Activated effector memory CD4-positive, alpha-beta T cell treated with anti-CD3 and anti-CD28 coated beads, Interleukin-2, amount 50 U/mL, for 16 hours (primary cell): ENCODE data around the gene ZNF212.
A peak's percentile ranks its signal among the peaks of the same experiment; 100 is the strongest.

Experiments
- DNase-seq: peaks from one replicate; pipeline ENCODE4 v3.0.0-alpha.2; 2020

The ZNF212 gene

DNA sequence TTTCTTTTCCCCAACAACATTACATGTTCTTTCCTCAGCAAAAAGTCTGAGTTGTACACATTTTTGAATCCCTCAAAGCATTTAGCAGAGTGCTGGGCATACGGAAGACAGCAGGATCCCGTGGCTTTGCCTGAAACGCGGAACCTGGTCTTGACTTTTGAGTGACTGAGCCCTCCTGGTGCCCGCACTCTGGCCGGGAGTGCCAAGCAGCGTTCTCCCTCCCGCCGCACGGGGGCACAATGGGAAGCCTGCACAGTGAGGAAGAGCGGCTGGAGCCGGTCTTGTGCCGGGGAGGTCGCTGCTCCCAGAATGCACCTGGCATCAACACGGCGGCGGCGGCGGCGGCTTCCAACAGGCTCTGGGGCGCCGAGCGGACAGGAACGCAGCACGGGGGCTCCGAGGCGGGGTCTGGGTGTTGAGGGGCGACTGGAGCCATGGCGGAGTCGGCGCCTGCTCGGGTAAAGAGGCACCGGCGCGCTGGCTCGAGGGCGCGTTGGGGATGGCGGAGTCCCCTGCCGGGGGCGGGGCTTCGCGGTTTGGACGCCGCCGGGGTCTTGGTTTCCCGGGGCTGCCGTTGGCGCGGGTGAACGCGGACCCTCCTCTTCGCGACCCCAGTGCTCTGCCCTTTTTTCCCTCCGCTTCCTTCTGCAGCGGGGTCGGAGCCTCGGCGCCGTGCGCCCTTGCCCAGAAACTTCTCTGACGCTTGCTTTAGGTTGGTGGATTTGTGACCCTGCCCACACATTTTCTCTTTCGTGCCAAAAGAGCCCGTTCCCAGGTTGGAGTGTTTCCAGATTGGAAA lies at the start of gene ZNF212:
TSS of gene ZNF212 (plus strand) at position 307 of the 799 bp plus-strand sequence. CDS start at position 435, 128 bp downstream.
- DNase-seq = peak; percentile 97

- no peak for DNase-seq
Observed at GRCh38 chr7:149191851-149192250, 47.6 kb upstream of the ZNF212 start.

- no peak for DNase-seq
Observed at GRCh38 chr7:149194799-149195179, 44.7 kb upstream of the ZNF212 start.

DNA sequence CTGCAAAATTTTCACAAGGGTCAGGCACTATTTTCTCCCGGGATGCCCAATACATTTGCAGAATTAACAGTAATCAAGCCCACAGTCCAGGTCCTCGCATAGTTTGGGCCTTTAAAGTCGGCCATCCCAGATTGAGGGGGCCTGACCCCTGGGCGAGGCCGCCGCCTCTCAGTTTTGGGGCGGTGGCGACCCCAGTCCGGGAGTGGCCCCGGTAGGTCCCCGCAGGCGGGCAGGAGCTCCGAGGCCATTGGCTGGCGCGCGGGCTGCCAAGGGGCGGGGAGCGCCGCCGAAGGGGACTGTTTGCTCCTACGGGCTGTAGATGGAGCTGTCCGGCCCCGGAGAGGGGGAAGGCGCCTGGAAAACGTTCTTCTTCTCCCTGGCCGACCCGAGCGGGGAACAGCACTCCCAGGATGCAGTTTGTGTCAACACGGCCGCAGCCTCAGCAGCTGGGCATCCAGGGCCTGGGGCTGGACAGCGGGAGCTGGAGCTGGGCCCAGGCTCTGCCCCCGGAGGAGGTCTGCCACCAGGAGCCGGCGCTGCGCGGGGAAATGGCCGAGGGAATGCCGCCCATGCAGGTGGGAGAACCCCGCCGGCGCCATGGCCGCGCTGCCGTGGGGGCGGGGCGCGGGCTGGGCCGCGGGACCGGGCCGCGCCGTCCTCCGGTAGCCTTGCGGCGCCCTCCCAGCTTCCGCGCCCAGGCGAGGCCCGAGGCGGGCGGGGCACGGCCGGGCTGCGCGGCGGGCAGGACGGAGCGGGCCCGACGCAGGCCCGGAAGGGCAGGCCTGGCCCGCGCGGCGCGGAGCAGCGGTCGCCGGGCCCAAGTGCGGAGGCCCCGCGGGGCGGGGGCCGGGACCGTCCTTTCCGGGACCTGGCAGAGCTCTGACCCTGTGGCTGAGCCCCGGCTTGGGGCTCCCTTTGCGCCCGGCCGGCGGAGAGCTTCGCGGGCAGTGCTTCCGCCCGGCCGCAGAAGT lies 44.0 kb upstream of the ZNF212 start, which contains the start of gene ZNF282:
TSS of gene ZNF282 (plus strand) at position 367 of the 971 bp plus-strand sequence. CDS start at position 411, 44 bp downstream.
- peak; percentile 90 for DNase-seq

- DNase-seq = no peak
Observed at GRCh38 chr7:149196151-149196704, 43.2 kb upstream of the ZNF212 start.

GRCh38 chr7:149196705-149197171 lies 42.7 kb upstream of the ZNF212 start:
- DNase-seq = no peak

GRCh38 chr7:149197675-149198074 lies 41.8 kb upstream of the ZNF212 start:
- DNase-seq = peak; percentile 43

GRCh38 chr7:149198161-149198816 lies 41.2 kb upstream of the ZNF212 start:
- DNase-seq = peak; percentile 57

GRCh38 chr7:149199234-149199995 lies 40.0 kb upstream of the ZNF212 start:
- DNase-seq = peak; percentile 5

GRCh38 chr7:149202831-149203231 lies 36.6 kb upstream of the ZNF212 start:
- no peak for DNase-seq

DNA sequence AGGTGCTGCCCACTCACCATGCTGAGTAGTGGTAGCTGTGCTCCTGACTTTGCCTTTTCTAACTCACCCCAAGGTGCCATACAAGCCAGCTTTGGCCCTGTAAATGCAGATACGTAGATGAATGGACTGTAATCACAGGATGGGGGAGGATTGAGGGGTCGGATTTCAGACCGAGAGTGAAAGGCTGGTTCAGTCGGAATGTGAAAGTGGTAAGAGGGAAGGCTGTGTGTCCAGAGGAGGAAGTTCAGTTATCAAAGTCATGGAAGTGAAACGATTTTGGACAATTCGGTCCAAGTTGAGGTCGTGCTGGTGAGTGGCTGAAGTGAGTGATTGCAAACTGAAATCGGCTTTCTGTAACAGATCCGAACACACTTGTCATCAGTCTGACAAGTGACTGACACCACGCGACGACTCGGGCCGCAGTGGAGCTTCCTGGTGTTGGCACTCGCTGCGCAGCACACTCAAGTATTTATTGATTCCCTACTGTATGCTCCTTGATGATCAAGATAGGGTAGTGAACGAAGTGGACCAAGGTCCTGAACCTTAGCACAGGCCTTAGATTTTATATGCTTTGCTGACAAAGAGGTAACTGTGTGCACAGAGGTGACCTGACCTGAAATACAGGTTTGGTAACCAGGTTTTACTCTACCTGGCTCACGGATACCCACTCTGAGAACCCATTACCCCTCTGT lies 33.6 kb upstream of the ZNF212 start:
- no peak for DNase-seq

DNA sequence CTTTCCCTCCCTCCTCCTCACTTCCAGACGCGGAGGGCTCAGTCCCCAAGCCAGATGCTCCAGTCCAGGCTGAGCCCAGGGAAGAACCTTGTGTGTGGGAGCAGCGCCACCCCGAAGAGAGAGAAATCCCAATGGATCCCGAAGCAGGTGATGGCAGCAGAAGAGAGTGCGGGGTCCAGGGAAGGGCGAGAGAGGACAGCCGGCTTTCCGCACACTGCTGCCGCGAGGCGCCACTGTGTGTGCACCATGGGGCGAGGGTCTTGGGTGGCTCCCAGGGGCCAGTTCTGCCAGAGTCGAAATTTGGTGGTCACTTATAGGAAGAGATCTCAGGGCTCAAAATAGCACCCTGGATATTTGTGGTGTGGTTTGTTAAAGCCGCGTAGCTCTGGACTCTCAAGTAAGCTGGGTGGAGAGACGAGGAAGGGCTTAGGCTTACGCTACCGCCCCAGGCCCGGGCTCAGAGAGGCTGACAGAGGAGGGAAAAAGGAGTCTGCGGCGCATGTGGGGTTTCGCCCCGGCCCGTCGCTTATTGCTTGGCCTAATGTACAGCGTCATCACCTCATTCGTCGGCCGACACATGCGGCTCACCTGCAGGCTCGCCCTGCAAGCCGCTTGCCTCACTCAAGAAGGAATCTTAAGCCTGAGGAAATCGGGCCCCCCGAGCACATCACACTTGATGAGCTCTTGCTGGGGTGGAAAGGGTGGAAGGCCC lies 32.0 kb upstream of the ZNF212 start:
- no peak for DNase-seq

DNA sequence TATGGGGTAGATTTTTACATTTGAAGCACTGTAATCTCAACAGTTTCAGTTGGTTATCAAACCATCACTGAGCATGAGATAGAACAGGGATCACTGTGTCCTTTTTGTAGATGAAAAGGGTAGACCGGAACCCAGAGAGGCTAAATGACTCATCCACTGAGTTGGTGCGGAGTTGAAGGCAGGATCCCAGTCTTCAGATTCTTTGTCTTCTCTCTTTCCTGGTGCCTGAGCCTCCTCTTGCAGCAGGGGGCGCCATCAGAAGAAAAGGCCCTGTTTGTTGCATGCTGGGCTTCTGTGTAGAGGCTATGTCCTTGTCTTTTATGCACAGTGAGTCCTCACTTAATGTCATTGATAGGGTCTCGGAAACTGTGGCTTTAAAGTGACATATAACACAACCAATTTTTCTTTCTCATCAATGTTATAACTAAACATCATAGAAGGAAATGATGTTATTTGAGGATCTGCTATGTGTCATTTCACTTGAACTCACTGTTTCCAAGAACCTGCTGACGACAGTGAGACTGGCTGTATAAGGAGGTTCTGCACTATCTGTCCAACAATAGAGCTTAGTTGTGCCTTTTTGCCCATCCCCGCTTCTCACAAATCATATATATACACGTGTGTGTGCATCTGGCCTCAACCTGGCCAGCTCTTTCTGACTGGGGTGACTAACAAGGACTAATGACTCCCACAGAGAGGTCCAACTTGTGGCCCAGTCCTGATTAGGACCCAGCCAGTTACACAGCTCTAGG lies 29.8 kb upstream of the ZNF212 start:
- DNase-seq = peak; percentile 92

DNA sequence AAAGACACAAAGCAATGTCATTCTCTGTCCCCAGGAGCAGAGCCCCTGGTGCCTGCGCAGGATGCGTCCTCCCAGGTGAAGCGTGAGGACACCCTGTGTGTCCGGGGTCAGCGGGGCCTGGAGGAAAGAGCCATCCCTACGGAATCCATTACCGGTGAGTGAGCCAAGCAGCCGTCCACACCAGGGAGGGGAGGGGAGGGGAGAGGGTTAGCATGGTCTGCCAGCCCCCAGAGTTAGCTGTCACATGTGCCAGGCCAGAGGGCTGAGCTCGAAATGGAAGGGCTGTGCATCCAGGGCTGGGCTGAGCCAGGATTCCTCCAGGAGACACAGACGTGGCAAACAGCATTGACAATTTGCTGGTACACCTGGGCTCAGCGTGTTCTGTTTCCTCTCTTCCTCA lies 28.9 kb upstream of the ZNF212 start:
- no peak for DNase-seq

DNA sequence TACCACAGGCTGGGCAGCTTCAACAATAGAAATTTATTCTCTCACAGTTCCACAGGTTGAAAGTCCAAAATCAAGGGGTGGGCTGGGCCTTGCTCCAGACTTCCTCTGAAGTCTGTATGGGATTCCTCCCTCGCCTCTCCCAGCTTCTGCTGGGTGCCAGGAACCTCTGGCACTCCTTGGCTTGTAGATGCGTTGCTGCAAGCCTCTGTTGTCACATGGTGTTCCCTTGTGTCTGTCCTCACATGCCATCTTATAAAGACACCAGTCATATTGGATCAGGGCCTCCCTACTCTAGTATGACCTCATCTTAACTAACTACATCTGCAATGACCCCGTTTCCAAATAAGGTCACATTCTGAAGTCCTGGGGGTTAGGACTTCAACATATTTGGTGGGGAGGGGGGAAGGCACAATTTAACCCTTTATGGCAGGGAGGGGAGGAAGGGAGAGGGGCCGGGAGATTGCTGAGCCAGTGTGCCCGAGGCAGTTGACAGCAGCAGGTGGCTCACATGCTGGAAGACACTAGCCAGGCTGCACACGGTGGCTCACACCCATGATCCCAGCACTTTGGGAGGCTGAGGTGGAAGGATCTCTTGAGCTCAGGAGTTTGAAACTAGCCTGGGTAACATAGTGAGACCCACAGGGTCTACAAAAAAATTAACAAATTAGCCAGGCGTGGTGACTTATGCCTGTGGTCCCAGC lies 25.3 kb upstream of the ZNF212 start:
- DNase-seq = no peak

- DNase-seq = no peak
Observed at GRCh38 chr7:149216402-149216801, 23.0 kb upstream of the ZNF212 start.

DNA sequence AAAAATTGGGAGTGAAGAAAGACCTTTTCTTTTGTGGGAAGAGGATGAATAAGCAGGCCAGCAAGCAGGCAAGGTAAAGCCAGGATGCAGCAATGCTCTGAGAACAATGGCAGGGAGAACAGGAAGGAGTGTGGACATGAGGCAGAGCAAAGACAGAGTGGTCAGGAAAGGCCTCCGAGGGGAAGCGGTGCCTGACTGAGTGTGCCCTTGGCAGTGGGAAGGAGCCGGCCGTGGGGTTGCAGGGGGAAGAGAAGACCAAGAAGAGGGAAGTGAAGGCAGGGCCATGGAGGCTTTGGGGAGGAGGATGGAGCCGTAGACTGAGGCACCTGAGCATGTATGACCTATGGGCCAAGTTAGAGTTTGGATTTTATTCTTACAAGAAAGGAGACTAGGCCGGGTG lies 21.9 kb upstream of the ZNF212 start:
- no peak for DNase-seq

- DNase-seq = no peak
Observed at GRCh38 chr7:149218469-149219420, 20.7 kb upstream of the ZNF212 start.
